Activated naive CD8-positive, alpha-beta T cell treated with anti-CD3 and anti-CD28 coated beads for 36 hours (primary cell): ENCODE data around the gene GLDN. TPM values are rescaled to one million over a fixed set of nuclear protein-coding genes. Genes with fewer than 3 reads are reported as not detected.
"Not testable (repeated sequence)": the region's sequence is repeated elsewhere in the genome, so short reads cannot be mapped to it uniquely, and the experiment has no call there.

Source experiments
- DNase-seq: peaks from one replicate; pipeline ENCODE4 v3.0.0; 2021
- H3K27ac Mint-ChIP-seq: one replicate; pipeline ENCODE4 v1.8.0; 2022; ENCODE audit warnings: mild to moderate bottlenecking, moderate library complexity, mixed read lengths
- H3K27me3 Mint-ChIP-seq: one replicate; pipeline ENCODE4 v1.8.0; 2022; ENCODE audit warnings: mild to moderate bottlenecking, mixed read lengths
- H3K36me3 Mint-ChIP-seq: one replicate; pipeline ENCODE4 v1.8.0; 2021; ENCODE audit warnings: mild to moderate bottlenecking, mixed read lengths
- H3K4me1 Mint-ChIP-seq: one replicate; pipeline ENCODE4 v1.8.0; 2021; ENCODE audit warnings: mixed read lengths
- H3K4me3 Mint-ChIP-seq: one replicate; pipeline ENCODE4 v1.8.0; 2022; ENCODE audit warnings: mild to moderate bottlenecking, moderate library complexity, mixed read lengths
- H3K9me3 Mint-ChIP-seq: one replicate; pipeline ENCODE4 v1.8.0; 2022; ENCODE audit warnings: mixed read lengths
- total RNA-seq, 2 experiments: library from RNA; stranded (reverse); gene quantifications; one replicate each; pipeline ENCODE4 v1.2.3, GENCODE V29; 2021

The GLDN gene
- total RNA-seq, 2 experiments from 2014 or later: not detected

GRCh38 chr15:51405693-51406523 is 64.5 kb downstream of the GLDN start:
- no peak overlapping the region for H3K27ac Mint-ChIP-seq
- no peak for DNase-seq
- H3K4me1 Mint-ChIP-seq: no peaks in the 10 kb centered on the region
- no peaks in the 10 kb centered on the region for H3K36me3 Mint-ChIP-seq
- no peak overlapping the region for H3K4me3 Mint-ChIP-seq
- H3K9me3 Mint-ChIP-seq: no peaks in the 10 kb centered on the region
- peaks cover 39% of the 10 kb centered on the region for H3K27me3 Mint-ChIP-seq

- peaks cover 10% of the 10 kb centered on the region for H3K27me3 Mint-ChIP-seq
- no peaks in the 10 kb centered on the region for H3K4me1 Mint-ChIP-seq
- H3K36me3 Mint-ChIP-seq: no peaks in the 10 kb centered on the region
- H3K4me3 Mint-ChIP-seq: no peak overlapping the region
- H3K9me3 Mint-ChIP-seq: no peaks in the 10 kb centered on the region
- H3K27ac Mint-ChIP-seq: no peak overlapping the region
- DNase-seq: no peak
Measured at GRCh38 chr15:51414256-51414860, 72.9 kb downstream of the GLDN start.

GRCh38 chr15:51416129-51416528 is 74.7 kb downstream of the GLDN start:
- H3K27me3 Mint-ChIP-seq: peaks cover 4% of the 10 kb centered on the region
- DNase-seq: no peak
- no peaks in the 10 kb centered on the region for H3K36me3 Mint-ChIP-seq
- no peak overlapping the region for H3K27ac Mint-ChIP-seq
- H3K9me3 Mint-ChIP-seq: no peaks in the 10 kb centered on the region
- no peak overlapping the region for H3K4me3 Mint-ChIP-seq
- no peaks in the 10 kb centered on the region for H3K4me1 Mint-ChIP-seq

GRCh38 chr15:51423040-51423439 is 81.6 kb downstream of the GLDN start:
- not testable (repeated sequence) for H3K4me1 Mint-ChIP-seq, DNase-seq, H3K27ac Mint-ChIP-seq, H3K9me3 Mint-ChIP-seq, H3K36me3 Mint-ChIP-seq, H3K27me3 Mint-ChIP-seq, H3K4me3 Mint-ChIP-seq

GRCh38 chr15:51424780-51425179 is 83.3 kb downstream of the GLDN start:
- DNase-seq: no peak
- Mint-ChIP-seq H3K4me1 (no peaks in the 10 kb centered on the region), H3K27ac (no peak overlapping the region), H3K9me3 (no peaks in the 10 kb centered on the region), H3K27me3 (peaks cover 5% of the 10 kb centered on the region), H3K4me3 (no peak overlapping the region), H3K36me3 (no peaks in the 10 kb centered on the region)

GRCh38 chr15:51425517-51426040 is 84.1 kb downstream of the GLDN start:
- Mint-ChIP-seq H3K4me1 (no peaks in the 10 kb centered on the region), H3K9me3 (no peaks in the 10 kb centered on the region), H3K27ac (no peak overlapping the region), H3K27me3 (peaks cover 5% of the 10 kb centered on the region), H3K4me3 (no peak overlapping the region), H3K36me3 (no peaks in the 10 kb centered on the region)
- no peak for DNase-seq

- no peak overlapping the region for H3K4me3 Mint-ChIP-seq
- H3K9me3 Mint-ChIP-seq: no peaks in the 10 kb centered on the region
- H3K4me1 Mint-ChIP-seq: no peaks in the 10 kb centered on the region
- H3K27ac Mint-ChIP-seq: no peak overlapping the region
- no peaks in the 10 kb centered on the region for H3K36me3 Mint-ChIP-seq
- no peak for DNase-seq
- peaks cover 10% of the 10 kb centered on the region for H3K27me3 Mint-ChIP-seq
Measured at GRCh38 chr15:51438526-51438925, 97.1 kb downstream of the GLDN start.

GRCh38 chr15:51443282-51443914 is 101.9 kb downstream of the GLDN start:
- no peak overlapping the region for H3K4me3 Mint-ChIP-seq
- H3K9me3 Mint-ChIP-seq: no peaks in the 10 kb centered on the region
- no peaks in the 10 kb centered on the region for H3K36me3 Mint-ChIP-seq
- peaks cover 5% of the 10 kb centered on the region for H3K4me1 Mint-ChIP-seq
- peaks cover 3% of the 10 kb centered on the region for H3K27me3 Mint-ChIP-seq
- H3K27ac Mint-ChIP-seq: no peak overlapping the region
- DNase-seq: no peak

GRCh38 chr15:51444112-51444511 is 102.7 kb downstream of the GLDN start:
- Mint-ChIP-seq H3K4me3 (no peak overlapping the region), H3K27ac (no peak overlapping the region), H3K4me1 (peaks cover 5% of the 10 kb centered on the region), H3K9me3 (no peaks in the 10 kb centered on the region), H3K27me3 (no peaks in the 10 kb centered on the region), H3K36me3 (peaks cover under 1% of the 10 kb centered on the region)
- no peak for DNase-seq

- peaks cover 5% of the 10 kb centered on the region for H3K4me1 Mint-ChIP-seq
- DNase-seq: no peak
- H3K4me3 Mint-ChIP-seq: no peak overlapping the region
- no peak overlapping the region for H3K27ac Mint-ChIP-seq
- H3K36me3 Mint-ChIP-seq: peaks cover 6% of the 10 kb centered on the region
- no peaks in the 10 kb centered on the region for H3K27me3 Mint-ChIP-seq
- no peaks in the 10 kb centered on the region for H3K9me3 Mint-ChIP-seq
Measured at GRCh38 chr15:51444807-51445206, 103.4 kb downstream of the GLDN start.

GRCh38 chr15:51446029-51446744 is 104.7 kb downstream of the GLDN start:
- DNase-seq, H3K27ac Mint-ChIP-seq, H3K4me3 Mint-ChIP-seq, H3K9me3 Mint-ChIP-seq, H3K36me3 Mint-ChIP-seq, H3K4me1 Mint-ChIP-seq, H3K27me3 Mint-ChIP-seq: not testable (repeated sequence)

- no peak overlapping the region for H3K4me3 Mint-ChIP-seq
- H3K27me3 Mint-ChIP-seq: no peaks in the 10 kb centered on the region
- peaks cover 5% of the 10 kb centered on the region for H3K4me1 Mint-ChIP-seq
- H3K9me3 Mint-ChIP-seq: no peaks in the 10 kb centered on the region
- H3K36me3 Mint-ChIP-seq: peaks cover 6% of the 10 kb centered on the region
- H3K27ac Mint-ChIP-seq: no peak overlapping the region
- DNase-seq: no peak
Measured at GRCh38 chr15:51447855-51448621, 106.6 kb downstream of the GLDN start.

GRCh38 chr15:51448622-51449399 is 107.4 kb downstream of the GLDN start:
- no peak for DNase-seq
- Mint-ChIP-seq H3K9me3 (no peaks in the 10 kb centered on the region), H3K4me3 (no peak overlapping the region), H3K27ac (no peak overlapping the region), H3K36me3 (peaks cover 6% of the 10 kb centered on the region), H3K4me1 (peaks cover 5% of the 10 kb centered on the region), H3K27me3 (no peaks in the 10 kb centered on the region)

GRCh38 chr15:51450001-51450400 is 108.5 kb downstream of the GLDN start:
- H3K36me3 Mint-ChIP-seq: peaks cover 6% of the 10 kb centered on the region

More at GRCh38 chr15:51450001-51450400, 108.5 kb downstream of the GLDN start:
- no peaks in the 10 kb centered on the region for H3K9me3 Mint-ChIP-seq
- H3K4me3 Mint-ChIP-seq: no peak overlapping the region
- H3K27me3 Mint-ChIP-seq: no peaks in the 10 kb centered on the region
- no peak overlapping the region for H3K27ac Mint-ChIP-seq
- DNase-seq: no peak
- peaks cover 5% of the 10 kb centered on the region for H3K4me1 Mint-ChIP-seq
